Endothelial cell of umbilical vein (primary cell): ENCODE data around the gene FAM167B. TPM values are rescaled to one million over a fixed set of nuclear protein-coding genes. Genes with fewer than 3 reads are reported as not detected.

Experiments
- BruUV-seq: library from RNA; stranded (reverse); fragments of 400-500 nt; replicated peaks from 2 replicates; lab custom pipeline; 2021; lab: Mats Ljungman, UMichigan
- CTCF ChIA-PET: fragments of 300-600, 350-600 bp; sonication (Branson Sonifier 250); formaldehyde crosslinking; loops from one replicate; lab custom pipeline; 2021; ENCODE audit warnings: antibody characterized with exemption, inconsistent platforms; lab: Charles Lee
- POLR2A ChIA-PET: fragments of 300-600, 350-600 bp; sonication (Branson Sonifier 250); formaldehyde crosslinking; loops from one replicate; lab custom pipeline; 2021; ENCODE audit warnings: antibody characterized with exemption, inconsistent platforms; lab: Charles Lee
- DNase-seq: peaks from one replicate; pipeline ENCODE4 v3.0.0-alpha.2; 2011; ENCODE audit warnings: low read depth, low spot score
- FAIRE-seq: peaks from 2 replicates; lab custom pipeline; 2011; peaks lifted over from hg19 to GRCh38; lab: Jason Lieb, UNC
- H2AFZ ChIP-seq: 2 replicates; pipeline ENCODE4 v1.6.0; 2012; ENCODE audit warnings: low read depth, low read length, control low read depth, inconsistent platforms
- H3K27ac ChIP-seq: 2 replicates; pipeline ENCODE4 v1.5.1; 2011; ENCODE audit warnings: low read depth, mild to moderate bottlenecking, control low read depth, low read length, moderate library complexity; ENCODE audit not compliant: insufficient read depth
- H3K27me3 ChIP-seq, 2 experiments: 2 replicates each; pipeline versions ENCODE4 v1.6.0 to v1.6.1; 2011; ENCODE audit warnings: low read length in 2 of 2, mixed read lengths in 1 of 2; ENCODE audit not compliant: control insufficient read depth in 2 of 2, insufficient read depth in 2 of 2
- H3K36me3 ChIP-seq, 2 experiments: 2 replicates in 1 of 2; 3 replicates in 1 of 2; pipeline ENCODE4 v1.5.1; 2011; ENCODE audit warnings: low read length in 2 of 2, mild to moderate bottlenecking in 1 of 2, moderate library complexity in 1 of 2; ENCODE audit not compliant: control insufficient read depth in 2 of 2, insufficient read depth in 2 of 2; ENCODE audit errors: extremely low read depth in 1 of 2
- H3K4me1 ChIP-seq: 3 replicates; pipeline ENCODE4 v1.5.1; 2011; ENCODE audit warnings: mild to moderate bottlenecking, low read length; ENCODE audit not compliant: control insufficient read depth, insufficient read depth; ENCODE audit errors: extremely low read depth
- H3K4me2 ChIP-seq: 2 replicates; pipeline ENCODE4 v1.6.1; 2011; ENCODE audit warnings: low read length, control low read depth, mixed read lengths; ENCODE audit not compliant: insufficient read depth
- H3K4me3 ChIP-seq, 3 experiments: fragments of 200-600 bp in 1 of 3; sonication (generic), shearing (Covaris generic) in 1 of 3; replicated peaks in 1 of 3; 2 replicates each; pipeline ENCODE4 v1.5.1; 2011 to 2016; ENCODE audit warnings: control low read depth in 3 of 3, low read length in 3 of 3, mild to moderate bottlenecking in 2 of 3, inconsistent platforms in 1 of 3, low read depth in 1 of 3, moderate library complexity in 1 of 3; ENCODE audit not compliant: insufficient read depth in 1 of 3
- H3K79me2 ChIP-seq: 2 replicates; pipeline ENCODE4 v1.6.0; 2012; ENCODE audit warnings: low read length, inconsistent platforms; ENCODE audit not compliant: control insufficient read depth, insufficient read depth
- H3K9ac ChIP-seq: replicated peaks from 2 replicates; pipeline ENCODE3; 2011; ENCODE audit warnings: low read length, control low read depth; ENCODE audit not compliant: insufficient read depth; ENCODE audit errors: extremely low read depth
- H3K9me1 ChIP-seq: replicated peaks from 3 replicates; pipeline ENCODE4 v1.6.0; 2011; ENCODE audit warnings: mild to moderate bottlenecking, low read length; ENCODE audit not compliant: control insufficient read depth, insufficient read depth; ENCODE audit errors: extremely low read depth
- H3K9me3 ChIP-seq: replicated peaks from 2 replicates; pipeline ENCODE4 v1.5.1; 2012; ENCODE audit warnings: low read length, inconsistent platforms; ENCODE audit not compliant: control insufficient read depth, insufficient read depth
- H4K20me1 ChIP-seq: replicated peaks from 2 replicates; pipeline ENCODE3; 2011; ENCODE audit warnings: mild to moderate bottlenecking, low read length; ENCODE audit not compliant: control insufficient read depth, insufficient read depth; ENCODE audit errors: extremely low read depth
- CTCF ChIP-seq, 2 donors: IDR thresholded peaks; 1 replicate in 1 of 2; 2 replicates in 1 of 2; pipeline ENCODE4 v1.5.1; 2011; ENCODE audit warnings: low read length in 2 of 2, mild to moderate bottlenecking in 2 of 2, moderate library complexity in 2 of 2, control low read depth in 1 of 2, inconsistent platforms in 1 of 2, low read depth in 1 of 2; ENCODE audit not compliant: insufficient read depth in 1 of 2; ENCODE audit errors: extremely low read depth in 1 of 2
- FOS ChIP-seq: IDR thresholded peaks from 2 replicates; pipeline ENCODE4 v1.6.1; 2011; ENCODE audit warnings: mild to moderate bottlenecking, low read length, moderate library complexity, borderline replicate concordance; ENCODE audit not compliant: insufficient read depth
- GATA2 ChIP-seq: IDR thresholded peaks from 2 replicates; pipeline ENCODE4 v1.7.0; 2011; ENCODE audit warnings: low read depth, mild to moderate bottlenecking, moderate library complexity, mixed read lengths, low read length; ENCODE audit not compliant: insufficient read length, insufficient read depth
- dilution Hi-C: fragments of 300-500 bp; cut with MboI; formaldehyde crosslinking; loops from one replicate; pipeline ENCODE4 v1.15.0; 2019; ENCODE audit warnings: low sequenced_read_pairs; ENCODE audit not compliant: extremely low pct_ligation_motif_present
- intact Hi-C: fragments of 100-400 bp; cut with micrococcal nuclease; formaldehyde crosslinking; loops from one replicate; pipeline ENCODE4 v1.10.0; 2022
- polyA plus RNA-seq, 4 experiments: library from polyadenylated mRNA; depleted of rRNA in 3 of 4; stranded (reverse) in 3 of 4; unstranded in 1 of 4; fragments of >200 nt; gene quantifications; 2 replicates each; pipeline versions ENCODE4 v1.2.1 to v1.2.3, GENCODE V29; 2011 to 2012; ENCODE audit warnings: missing spikeins in 1 of 4
- total RNA-seq: library from RNA; stranded (reverse); gene quantifications from 2 replicates; pipeline ENCODE4 v1.2.3, GENCODE V29; 2021

The FAM167B gene
- total and polyA plus RNA-seq, 2 donors (not counting 3 experiments of a cell fraction or from before 2014, with no cell fraction given): 2.1 to 5.6 TPM

GRCh38 chr1:32204943-32205361 is 42.1 kb upstream of the FAM167B start:
- no peaks in the 10 kb centered on the region for H3K9me3 ChIP-seq
- intact Hi-C loops (no loop called here), dilution Hi-C loops (no loop called here)
- peaks cover 27% of the 10 kb centered on the region for H3K4me1 ChIP-seq
- peak overlapping the region; percentile 85 for H3K4me2 ChIP-seq
- H3K79me2 ChIP-seq: no peaks in the 10 kb centered on the region
- H3K9me1 ChIP-seq: no peaks in the 10 kb centered on the region
- TF ChIP-seq GATA2: no peak
- no peak for TF ChIP-seq FOS
- TF ChIP-seq CTCF (IDR thresholded peaks at IDR 0.05; ENCODE audit: extremely low read depth in 1 of 2, insufficient read depth in 1 of 2, low read depth in 1 of 2, low read length in 2 of 2): no peak
- peak overlapping the region; percentile 96 for H2AFZ ChIP-seq
- ChIA-PET POLR2A (interaction anchor here (1.1 to 1.7 kb wide), 2 partner anchors 131 to 190 kb away, joined by 3 to 4 read pairs; partner anchors contain the start of gene MARCKSL1), CTCF (interaction anchor here (1.2 to 3.4 kb wide), 2 partner anchors 11 to 111 kb away, joined by 5 to 25 read pairs; no protein-coding TSS in a partner anchor)
- no peaks in the 10 kb centered on the region for H3K36me3 ChIP-seq
- no peaks in the 10 kb centered on the region for H4K20me1 ChIP-seq
- H3K4me3 ChIP-seq: peak overlapping the region; percentile 53 to 68 (median 68)
- FAIRE-seq (no peak), DNase-seq (no peak)
- H3K9ac ChIP-seq: peak overlapping the region; percentile 83
- H3K27ac ChIP-seq: no peak overlapping the region
- no TSS peak for BruUV-seq
- no peaks in the 10 kb centered on the region for H3K27me3 ChIP-seq
